Hepatocyte (in vitro differentiated cells): ENCODE data around the gene GPR89B. TPM values are rescaled to one million over a fixed set of nuclear protein-coding genes. Genes with fewer than 3 reads are reported as not detected.
"Not testable (repeated sequence)": the region's sequence is repeated elsewhere in the genome, so short reads cannot be mapped to it uniquely, and the experiment has no call there.

Experiments
- DNase-seq: peaks from one replicate; pipeline ENCODE4 v3.0.0-alpha.2; 2016; ENCODE audit warnings: low spot score
- H2AFZ ChIP-seq: fragments of 200-600 bp; sonication (generic); 2 replicates; pipeline ENCODE4 v1.6.0; 2016; ENCODE audit warnings: antibody characterized with exemption, mild to moderate bottlenecking
- H3K27ac ChIP-seq: fragments of 200-600 bp; sonication (generic); 2 replicates; pipeline ENCODE4 v1.5.1; 2016; ENCODE audit warnings: mild to moderate bottlenecking
- H3K27me3 ChIP-seq: fragments of 200-600 bp; sonication (generic); 2 replicates; pipeline ENCODE4 v1.6.1; 2016
- H3K36me3 ChIP-seq: fragments of 200-600 bp; sonication (generic); replicated peaks from 2 replicates; pipeline ENCODE4 v1.5.1; 2016; ENCODE audit warnings: low read depth; ENCODE audit not compliant: insufficient read depth
- H3K4me1 ChIP-seq: fragments of 200-600 bp; sonication (generic); 2 replicates; pipeline ENCODE4 v1.5.1; 2016; ENCODE audit warnings: mild to moderate bottlenecking, moderate library complexity; ENCODE audit not compliant: insufficient read depth
- H3K4me2 ChIP-seq: fragments of 200-600 bp; sonication (generic); 2 replicates; pipeline ENCODE4 v1.6.0; 2016
- H3K4me3 ChIP-seq: fragments of 200-600 bp; sonication (generic); 2 replicates; pipeline ENCODE4 v1.5.1; 2016; ENCODE audit warnings: mild to moderate bottlenecking
- H3K79me2 ChIP-seq: fragments of 200-600 bp; sonication (generic); 2 replicates; pipeline ENCODE4 v1.6.0; 2017; ENCODE audit warnings: mild to moderate bottlenecking
- H3K9me2 ChIP-seq: fragments of 200-600 bp; sonication (generic); replicated peaks from 2 replicates; pipeline ENCODE4 v1.6.0; 2017; ENCODE audit warnings: mild to moderate bottlenecking; ENCODE audit not compliant: insufficient read depth
- H3K9me3 ChIP-seq: fragments of 200-600 bp; sonication (generic); 2 replicates; pipeline ENCODE4 v1.5.1; 2016; ENCODE audit warnings: low read depth, mild to moderate bottlenecking
- H4K20me1 ChIP-seq: fragments of 200-600 bp; sonication (generic); 2 replicates; pipeline ENCODE4 v1.6.0; 2016; ENCODE audit warnings: mild to moderate bottlenecking; ENCODE audit not compliant: insufficient read depth, poor library complexity, severe bottlenecking
- WGBS: methylation state at CpG from one replicate; pipeline ENCODE4 v1.1.6; 2016; ENCODE audit warnings: low lambda C conversion rate; ENCODE audit errors: missing lambda C conversion rate; 5-methylcytosine and 5-hydroxymethylcytosine counted together
- polyA plus RNA-seq: library from polyadenylated mRNA; unstranded; fragments of >200 nt; fragmentation: Nextera tagmentation; extraction: Ambion mirVana; gene quantifications from 2 replicates; pipeline ENCODE4 v1.2.1, GENCODE V29; 2016
- small RNA-seq: library from RNA; depleted of rRNA; stranded (forward); fragments of <200 nt; gene quantifications from one replicate; pipeline ENCODE3, GENCODE V24; 2014
- total RNA-seq: library from RNA; depleted of rRNA; stranded (reverse); fragments of >200 nt; gene quantifications from 2 replicates; pipeline ENCODE4 v1.2.3, GENCODE V29; 2014

The GPR89B gene
- total and polyA plus RNA-seq, 2 experiments from 2014 or later = 16.3 to 32.4 TPM

DNA sequence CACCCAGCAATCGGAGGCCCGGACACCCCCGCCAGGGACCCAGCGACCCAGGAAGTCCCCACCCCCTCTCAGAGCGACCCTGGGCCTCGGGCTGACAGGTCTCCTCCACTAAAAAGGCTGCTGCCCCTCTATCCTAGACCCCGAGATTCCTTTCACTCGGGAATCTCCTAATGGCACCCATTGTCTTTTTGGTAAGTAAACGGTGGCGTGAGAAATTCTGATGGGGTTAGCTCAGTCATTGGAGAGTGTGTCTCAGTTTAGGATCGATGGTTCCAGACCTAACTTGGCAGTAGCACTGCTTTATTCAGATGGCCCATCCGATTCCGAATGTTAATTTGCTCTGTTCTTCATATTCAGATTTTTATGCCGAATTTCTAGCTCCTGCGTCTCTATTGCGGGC is 104.9 kb downstream of the GPR89B start:
- not testable (repeated sequence) for H3K27me3 ChIP-seq, H3K27ac ChIP-seq, H4K20me1 ChIP-seq, H3K9me2 ChIP-seq, H3K4me3 ChIP-seq, H3K36me3 ChIP-seq, H3K4me1 ChIP-seq, H2AFZ ChIP-seq, H3K9me3 ChIP-seq, H3K79me2 ChIP-seq, DNase-seq
- WGBS = 20% methylated on average over 11 of the region's 16 CpGs
- peak overlapping the region; percentile 59 for H3K4me2 ChIP-seq

DNA sequence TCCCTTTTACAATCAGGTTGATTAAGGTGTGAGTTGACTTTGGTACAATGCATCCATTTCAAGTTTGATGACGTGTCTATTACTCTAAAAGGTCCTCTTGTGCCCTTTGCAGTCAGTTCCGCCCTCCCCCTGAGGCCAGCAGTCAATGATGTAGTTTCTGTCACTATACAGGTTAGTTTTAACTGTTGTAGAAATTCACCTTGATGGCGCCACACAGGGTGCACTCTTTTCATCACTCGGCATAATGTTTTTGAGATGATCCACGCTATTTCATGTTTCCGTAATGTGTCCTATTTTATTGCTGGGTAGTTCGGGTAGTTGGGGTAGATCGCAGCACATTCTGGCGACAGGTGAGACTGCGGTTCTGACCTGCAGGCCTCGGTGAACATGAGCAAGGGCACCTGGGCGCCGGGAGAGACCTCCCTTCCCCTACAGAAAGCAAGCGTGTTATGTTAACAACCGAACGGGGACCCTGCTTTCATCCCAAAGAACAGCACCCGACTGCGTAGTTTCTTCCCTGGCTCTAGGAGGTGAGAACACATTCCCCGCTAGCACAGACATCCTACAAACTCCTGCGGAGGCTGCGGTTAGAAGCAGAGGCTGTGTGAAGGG is 109.7 kb downstream of the GPR89B start:
- 10% methylated on average over 8 of the region's 21 CpGs for WGBS
- Histone ChIP-seq H3K27ac (peak overlapping the region; percentile 68), H3K4me2 (peak overlapping the region; percentile 72)
- H3K79me2 ChIP-seq, H3K4me1 ChIP-seq, DNase-seq, H3K27me3 ChIP-seq, H3K9me2 ChIP-seq, H2AFZ ChIP-seq, H3K36me3 ChIP-seq, H3K9me3 ChIP-seq, H3K4me3 ChIP-seq, H4K20me1 ChIP-seq: not testable (repeated sequence)

DNA sequence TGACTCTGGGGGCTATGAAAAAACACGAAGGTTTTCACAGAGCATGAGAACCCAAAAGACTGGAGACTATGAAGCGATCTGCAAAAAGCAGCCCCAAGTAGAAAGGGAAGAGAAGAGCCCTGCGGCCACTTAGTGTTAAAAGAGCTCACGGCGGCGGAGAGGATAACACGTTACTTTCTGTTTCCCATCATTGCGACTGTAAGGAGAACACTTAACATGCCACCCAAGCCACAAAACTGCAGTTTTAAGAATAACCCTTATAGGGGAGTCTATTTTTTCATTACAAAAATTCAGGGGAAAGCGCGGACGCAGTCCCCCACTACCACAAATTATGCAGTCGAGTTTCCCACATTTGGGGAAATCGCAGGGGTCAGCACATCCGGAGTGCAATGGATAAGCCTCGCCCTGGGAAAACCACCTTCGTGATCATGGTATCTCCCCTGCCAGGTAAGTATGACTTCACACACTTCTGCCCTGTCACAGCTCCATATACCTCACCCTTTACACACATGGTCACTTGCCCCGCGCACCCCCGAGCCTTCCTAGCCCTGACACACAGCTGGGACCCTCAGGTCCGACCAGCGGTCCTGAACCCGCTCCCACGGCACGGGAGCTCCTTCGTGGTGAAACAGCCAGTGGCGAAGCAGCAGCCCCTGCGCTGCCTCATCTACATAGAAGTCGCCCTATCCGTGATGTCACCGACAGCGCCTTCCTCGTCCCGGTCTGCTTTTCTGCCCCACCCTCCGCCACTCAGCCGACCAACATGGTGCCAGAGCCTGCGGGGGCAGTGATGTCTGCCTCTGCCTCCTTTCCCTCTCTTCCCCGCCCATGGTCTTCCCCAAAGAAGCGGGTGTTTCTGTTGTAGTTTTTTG is 110.5 kb downstream of the GPR89B start:
- not testable (repeated sequence) for H2AFZ ChIP-seq, H3K4me1 ChIP-seq, H3K9me3 ChIP-seq, H3K79me2 ChIP-seq, H3K27me3 ChIP-seq, H3K9me2 ChIP-seq, H3K36me3 ChIP-seq, H3K4me3 ChIP-seq, H4K20me1 ChIP-seq
- 2% methylated on average over 18 of the region's 38 CpGs for WGBS
- Histone ChIP-seq H3K4me2 (peak overlapping the region; percentile 72), H3K27ac (peak overlapping the region; percentile 68)
- peak; percentile 86 for DNase-seq

Small RNA genes within 50 kb of the gene (small RNA-seq; reads per million reads assigned to genes)
- gene RNU1-129P = not detected
- gene RNVU1-7 = 9.7 reads per million, percentile 95 among the genes with 10 or more reads in this experiment

Other genes starting within 250 kb of the GPR89B start
- 6.0 and 12.4 TPM in 2 replicates for gene GJA5, start 167.8 kb upstream of the GPR89B start, total RNA-seq
- 9.7 and 15.3 TPM in 2 replicates for gene GJA5, start 167.8 kb upstream of the GPR89B start, polyA plus RNA-seq
- not detected in 2 replicates for gene GJA8, start 25.6 kb upstream of the GPR89B start, total RNA-seq
- not detected in 2 replicates for gene GJA8, start 25.6 kb upstream of the GPR89B start, polyA plus RNA-seq
- gene NBPF11, start 223.9 kb downstream of the GPR89B start, total RNA-seq = 9.9 and 10.0 TPM in 2 replicates
- gene NBPF11, start 223.9 kb downstream of the GPR89B start, polyA plus RNA-seq = 6.4 and 9.2 TPM in 2 replicates